Panc1 (cell line): ENCODE results near the gene CHRND. TPM values are rescaled to one million over a fixed set of nuclear protein-coding genes. Genes with fewer than 3 reads are reported as not detected.

Experiments used
- ATAC-seq: fragments of 200-7000 bp; cut with Tn5 transposase; 2 replicates; pipeline ENCODE4 v1.9.1; 2020; ENCODE audit warnings: mild to moderate bottlenecking, moderate library complexity
- BruUV-seq: library from RNA; stranded (reverse); fragments of 400-500 nt; replicated peaks from 2 replicates; lab custom pipeline; 2021; lab: Mats Ljungman, UMichigan
- CTCF ChIA-PET: fragments of 300-600 bp; sonication (Branson Sonifier 250); formaldehyde crosslinking; loops from one replicate; lab custom pipeline; 2022; ENCODE audit warnings: antibody characterized with exemption; lab: Charles Lee
- POLR2A ChIA-PET: fragments of 300-600 bp; sonication (Branson Sonifier 250); formaldehyde crosslinking; loops from one replicate; lab custom pipeline; 2022; ENCODE audit warnings: antibody characterized with exemption; lab: Charles Lee
- DNase-seq: peaks from one replicate; pipeline ENCODE4 v3.0.0-alpha.2; 2010; ENCODE audit warnings: low read depth, low spot score
- H3K27ac ChIP-seq: 2 replicates; pipeline ENCODE4 v1.5.1; 2011; ENCODE audit warnings: mild to moderate bottlenecking, low read length, inconsistent platforms
- H3K27me3 ChIP-seq: fragments of 200-500 bp; sonication (Bioruptor generic); 2 replicates; pipeline ENCODE4 v1.6.0; 2014; ENCODE audit warnings: low read length, inconsistent platforms; ENCODE audit not compliant: control insufficient read depth, insufficient read depth
- H3K36me3 ChIP-seq: fragments of 200-500 bp; sonication (Bioruptor generic); 2 replicates; pipeline ENCODE4 v1.5.1; 2014; ENCODE audit warnings: inconsistent platforms, mild to moderate bottlenecking, low read length, moderate library complexity; ENCODE audit not compliant: control insufficient read depth, insufficient read depth
- H3K4me1 ChIP-seq: 2 replicates; pipeline ENCODE4 v1.5.1; 2011; ENCODE audit warnings: inconsistent platforms, mild to moderate bottlenecking, low read length, moderate library complexity; ENCODE audit not compliant: control insufficient read depth, insufficient read depth
- H3K4me3 ChIP-seq, 2 experiments: 2 replicates each; pipeline ENCODE4 v1.5.1; 2011 to 2012; ENCODE audit warnings: low read depth in 2 of 2, low read length in 2 of 2, mild to moderate bottlenecking in 2 of 2, inconsistent platforms in 1 of 2, moderate library complexity in 1 of 2
- H3K9me3 ChIP-seq: fragments of 200-500 bp; sonication (Bioruptor generic); 2 replicates; pipeline ENCODE4 v1.5.1; 2014; ENCODE audit warnings: low read depth, mild to moderate bottlenecking, inconsistent platforms, low read length, moderate library complexity; ENCODE audit not compliant: control insufficient read depth, insufficient read depth
- CTCF ChIP-seq: fragments of 450-650 bp; IDR thresholded peaks from 2 replicates; pipeline ENCODE4 v1.5.1; 2017; ENCODE audit warnings: mild to moderate bottlenecking
- POLR2AphosphoS5 ChIP-seq: IDR thresholded peaks from 2 replicates; pipeline ENCODE4 v1.6.1; 2012; ENCODE audit warnings: mild to moderate bottlenecking, low read depth, low read length, moderate library complexity
- REST ChIP-seq, 2 experiments: IDR thresholded peaks; 2 replicates each; pipeline ENCODE4 v1.6.1; 2011 to 2012; ENCODE audit warnings: low read depth in 2 of 2, control low read depth in 1 of 2, low read length in 1 of 2, mild to moderate bottlenecking in 1 of 2, moderate library complexity in 1 of 2; ENCODE audit not compliant: insufficient read depth in 1 of 2
- SIN3A ChIP-seq: IDR thresholded peaks from 2 replicates; pipeline ENCODE4 v1.6.1; 2012; ENCODE audit warnings: low read depth, mild to moderate bottlenecking, low read length, moderate library complexity, borderline replicate concordance; ENCODE audit not compliant: insufficient read depth
- TCF7L2 ChIP-seq: IDR thresholded peaks from 2 replicates; pipeline ENCODE4 v1.6.1; 2011; ENCODE audit warnings: mild to moderate bottlenecking, low read depth, low read length, inconsistent platforms
- in situ Hi-C: cut with HindIII; loops from 2 replicates; pipeline ENCODE4 v1.10.0; 2016; ENCODE audit warnings: low sequenced_read_pairs, low pct_unique_long_range_greater_than_20kb
- intact Hi-C: fragments of 100-400 bp; cut with micrococcal nuclease; formaldehyde crosslinking; loops from one replicate; pipeline ENCODE4 v1.10.0; 2022; ENCODE audit not compliant: unreplicated experiment
- total RNA-seq: library from RNA; stranded (reverse); gene quantifications from one replicate; pipeline ENCODE4 v1.2.1, GENCODE V29; 2021; ENCODE audit not compliant: unreplicated experiment

CHRND gene
- total RNA-seq, 1 experiment from 2014 or later, result not detected

- CTCF ChIA-PET, result no interaction called here
- H3K9me3 ChIP-seq, result no peaks in the 10 kb centered on the region
- H3K36me3 ChIP-seq, result no peaks in the 10 kb centered on the region
- intact Hi-C loops (no loop called here), in situ Hi-C loops (no loop called here)
- no peaks in the 10 kb centered on the region for H3K27me3 ChIP-seq
- ATAC-seq, result no peak
- BruUV-seq, result no TSS peak
- no peak for DNase-seq
- POLR2A ChIA-PET, result no interaction called here
- no peak for TF ChIP-seq CTCF
- TF ChIP-seq TCF7L2, result no peak
- TF ChIP-seq REST (IDR thresholded peaks at IDR 0.05; ENCODE audit: insufficient read depth in 1 of 2, low read depth in 2 of 2, low read length in 1 of 2), result no peak
- no peak for TF ChIP-seq SIN3A
- TF ChIP-seq POLR2AphosphoS5, result no peak
- H3K4me3 ChIP-seq, result no peak overlapping the region
- no peak overlapping the region for H3K27ac ChIP-seq
- H3K4me1 ChIP-seq, result no peaks in the 10 kb centered on the region
Measured at GRCh38 chr2:232513353-232513752, 12.6 kb upstream of the CHRND start.

- ChIA-PET POLR2A (no interaction called here), CTCF (interaction anchor here (1.1 kb wide), 1 partner anchor 8 kb away, joined by 3 read pairs; no protein-coding TSS in a partner anchor)
- Histone ChIP-seq H3K36me3 (no peaks in the 10 kb centered on the region), H3K4me1 (no peaks in the 10 kb centered on the region), H3K9me3 (no peaks in the 10 kb centered on the region), H3K4me3 (no peak overlapping the region), H3K27ac (no peak overlapping the region), H3K27me3 (no peaks in the 10 kb centered on the region)
- no peak for TF ChIP-seq TCF7L2
- no peak for TF ChIP-seq REST (IDR thresholded peaks at IDR 0.05; ENCODE audit: insufficient read depth in 1 of 2, low read depth in 2 of 2, low read length in 1 of 2)
- no peak for TF ChIP-seq CTCF
- TF ChIP-seq SIN3A, result no peak
- TF ChIP-seq POLR2AphosphoS5, result no peak
- in situ Hi-C loops, result no loop called here
- ATAC-seq (no peak), DNase-seq (no peak)
- intact Hi-C loops, result no loop called here
- BruUV-seq, result no TSS peak
Measured at GRCh38 chr2:232515639-232516038, 10.3 kb upstream of the CHRND start.
